GF-D8 (cell line): ENCODE data around the gene GMIP.

Experiments
- DNase-seq: peaks from one replicate; lab custom pipeline; 2025; lab: John Stamatoyannopoulos, UW

The GMIP gene

GRCh38 chr19:19657397-19657783 is 13.9 kb upstream of the GMIP start:
- no peak for DNase-seq

- DNase-seq = no peak
Measured at GRCh38 chr19:19656451-19657396, 13.3 kb upstream of the GMIP start.

GRCh38 chr19:19655641-19656343 is 12.3 kb upstream of the GMIP start:
- DNase-seq = no peak

- no peak for DNase-seq
Measured at GRCh38 chr19:19655051-19655594, 11.7 kb upstream of the GMIP start.

- DNase-seq = no peak
Measured at GRCh38 chr19:19654441-19654840, 11.0 kb upstream of the GMIP start.

- DNase-seq = no peak
Measured at GRCh38 chr19:19653597-19654147, 10.2 kb upstream of the GMIP start.

GRCh38 chr19:19652482-19653295 is 9.2 kb upstream of the GMIP start:
- DNase-seq = no peak

- no peak for DNase-seq
Measured at GRCh38 chr19:19651076-19651475, 7.6 kb upstream of the GMIP start.

- no peak for DNase-seq
Measured at GRCh38 chr19:19650331-19650730, 6.9 kb upstream of the GMIP start.

- DNase-seq = no peak
Measured at GRCh38 chr19:19649580-19649995, 6.1 kb upstream of the GMIP start.

GRCh38 chr19:19649155-19649554 is 5.7 kb upstream of the GMIP start:
- DNase-seq = no peak

GRCh38 chr19:19647037-19647835 is 3.8 kb upstream of the GMIP start:
- no peak for DNase-seq

GRCh38 chr19:19645233-19645870 is 1.9 kb upstream of the GMIP start:
- DNase-seq = no peak

GRCh38 chr19:19644054-19644388 is 564 bp upstream of the GMIP start:
- DNase-seq = no peak

GRCh38 chr19:19642506-19643157 is 825 bp downstream of the GMIP start:
- no peak for DNase-seq

- DNase-seq = no peak
Measured at GRCh38 chr19:19637523-19638251, 5.8 kb downstream of the GMIP start.

- no peak for DNase-seq
Measured at GRCh38 chr19:19637186-19637522, 6.3 kb downstream of the GMIP start.

GRCh38 chr19:19636573-19637185 is 6.8 kb downstream of the GMIP start:
- DNase-seq = no peak

- no peak for DNase-seq
Measured at GRCh38 chr19:19635313-19635702, 8.1 kb downstream of the GMIP start.
